Measurements from ENCODE around the gene BCHE. TPM values are rescaled to one million over a fixed set of nuclear protein-coding genes. Genes with fewer than 3 reads are reported as not detected.

The BCHE gene
- total RNA-seq, 1 donor from 2014 or later = 7.1 TPM

DNA sequence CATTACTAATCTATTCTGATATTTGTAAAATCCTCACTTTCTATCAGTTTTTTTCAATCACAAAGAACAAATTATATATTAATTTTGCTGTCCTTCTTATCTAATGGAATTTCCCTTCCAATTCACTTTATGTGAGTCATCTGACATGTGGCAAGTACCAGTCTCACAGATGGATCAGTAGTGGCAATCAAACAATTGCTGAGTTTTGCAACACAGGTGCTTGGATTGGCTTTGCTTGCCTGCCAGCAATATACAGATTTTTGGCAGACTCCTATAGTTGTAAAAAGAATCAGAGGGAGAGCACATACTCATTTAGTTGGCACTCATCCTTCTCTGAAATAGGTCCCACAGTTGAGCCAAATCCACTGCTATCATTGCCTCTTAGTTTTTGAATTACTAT lies 83.7 kb downstream of the BCHE start:
- no peaks in the 10 kb centered on the region for H3K4me1 Mint-ChIP-seq (ENCODE audit: unreplicated experiment)
- H3K4me3 Mint-ChIP-seq = no peak overlapping the region
- no peak overlapping the region for H3K27ac Mint-ChIP-seq
- no peaks in the 10 kb centered on the region for H3K9me3 Mint-ChIP-seq
- no peak for DNase-seq (ENCODE audit: extremely low spot score, unreplicated experiment)
- TF ChIP-seq, protein P1, sequence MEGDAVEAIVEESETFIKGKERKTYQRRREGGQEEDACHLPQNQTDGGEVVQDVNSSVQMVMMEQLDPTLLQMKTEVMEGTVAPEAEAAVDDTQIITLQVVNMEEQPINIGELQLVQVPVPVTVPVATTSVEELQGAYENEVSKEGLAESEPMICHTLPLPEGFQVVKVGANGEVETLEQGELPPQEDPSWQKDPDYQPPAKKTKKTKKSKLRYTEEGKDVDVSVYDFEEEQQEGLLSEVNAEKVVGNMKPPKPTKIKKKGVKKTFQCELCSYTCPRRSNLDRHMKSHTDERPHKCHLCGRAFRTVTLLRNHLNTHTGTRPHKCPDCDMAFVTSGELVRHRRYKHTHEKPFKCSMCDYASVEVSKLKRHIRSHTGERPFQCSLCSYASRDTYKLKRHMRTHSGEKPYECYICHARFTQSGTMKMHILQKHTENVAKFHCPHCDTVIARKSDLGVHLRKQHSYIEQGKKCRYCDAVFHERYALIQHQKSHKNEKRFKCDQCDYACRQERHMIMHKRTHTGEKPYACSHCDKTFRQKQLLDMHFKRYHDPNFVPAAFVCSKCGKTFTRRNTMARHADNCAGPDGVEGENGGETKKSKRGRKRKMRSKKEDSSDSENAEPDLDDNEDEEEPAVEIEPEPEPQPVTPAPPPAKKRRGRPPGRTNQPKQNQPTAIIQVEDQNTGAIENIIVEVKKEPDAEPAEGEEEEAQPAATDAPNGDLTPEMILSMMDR (conservative IDR thresholded peaks at IDR 0.05) = no peak
- no peaks in the 10 kb centered on the region for H3K27me3 Mint-ChIP-seq
- no peaks in the 10 kb centered on the region for H3K36me3 Mint-ChIP-seq

DNA sequence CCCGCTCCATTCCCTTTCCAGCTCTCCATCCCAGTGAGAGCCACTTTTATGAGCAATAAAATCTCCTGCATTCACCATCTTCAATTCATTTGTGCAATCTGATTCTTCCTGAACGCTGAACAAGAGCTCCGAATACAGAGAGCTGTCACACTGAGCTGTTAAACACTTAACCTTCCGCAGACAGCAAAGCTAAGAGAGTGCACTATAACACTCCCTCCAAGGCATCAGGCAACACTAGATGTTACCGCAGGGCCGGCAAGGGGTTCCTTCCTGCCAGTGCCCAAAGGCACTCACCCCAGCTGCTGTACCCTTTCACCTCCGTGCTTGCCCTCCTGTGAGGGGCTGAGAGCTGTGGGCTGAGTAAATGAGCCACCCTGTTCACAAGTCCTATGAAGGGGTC lies 85.6 kb downstream of the BCHE start:
- no peak overlapping the region for H3K27ac Mint-ChIP-seq
- TF ChIP-seq, protein P1 (conservative IDR thresholded peaks at IDR 0.05) = no peak
- no peaks in the 10 kb centered on the region for H3K4me1 Mint-ChIP-seq (ENCODE audit: unreplicated experiment)
- no peaks in the 10 kb centered on the region for H3K36me3 Mint-ChIP-seq
- H3K9me3 Mint-ChIP-seq = no peaks in the 10 kb centered on the region
- no peaks in the 10 kb centered on the region for H3K27me3 Mint-ChIP-seq
- H3K4me3 Mint-ChIP-seq = no peak overlapping the region
- DNase-seq (ENCODE audit: extremely low spot score, unreplicated experiment) = no peak

DNA sequence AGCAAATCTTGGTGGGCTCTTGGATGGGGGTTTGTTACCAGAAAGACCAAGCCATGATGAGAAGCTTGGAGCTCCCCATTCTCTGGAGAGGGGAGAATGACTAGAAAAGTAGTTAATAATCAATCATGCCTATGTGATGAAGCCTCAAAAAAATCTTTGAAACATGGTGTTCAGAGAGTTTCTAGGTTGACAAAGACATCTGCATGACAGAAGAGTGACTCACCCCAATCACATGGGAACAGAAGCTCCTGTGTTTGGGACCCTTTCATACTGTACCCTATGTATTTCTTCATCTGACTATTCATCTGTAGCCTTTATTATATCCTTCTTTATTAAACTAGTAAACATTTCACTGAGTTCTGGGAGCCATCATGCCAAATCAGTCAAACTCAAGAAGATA lies 87.4 kb downstream of the BCHE start:
- H3K4me1 Mint-ChIP-seq (ENCODE audit: unreplicated experiment) = no peaks in the 10 kb centered on the region
- no peak overlapping the region for H3K27ac Mint-ChIP-seq
- H3K4me3 Mint-ChIP-seq = no peak overlapping the region
- no peaks in the 10 kb centered on the region for H3K9me3 Mint-ChIP-seq
- no peak for DNase-seq (ENCODE audit: extremely low spot score, unreplicated experiment)
- TF ChIP-seq, protein P1 (conservative IDR thresholded peaks at IDR 0.05) = no peak
- H3K36me3 Mint-ChIP-seq = no peaks in the 10 kb centered on the region
- H3K27me3 Mint-ChIP-seq = no peaks in the 10 kb centered on the region

- H3K27ac Mint-ChIP-seq = no peak overlapping the region
- H3K27me3 Mint-ChIP-seq = no peaks in the 10 kb centered on the region
- no peak for DNase-seq (ENCODE audit: extremely low spot score, unreplicated experiment)
- TF ChIP-seq, protein P1 (conservative IDR thresholded peaks at IDR 0.05) = no peak
- no peaks in the 10 kb centered on the region for H3K36me3 Mint-ChIP-seq
- H3K4me1 Mint-ChIP-seq (ENCODE audit: unreplicated experiment) = no peaks in the 10 kb centered on the region
- H3K4me3 Mint-ChIP-seq = no peak overlapping the region
- H3K9me3 Mint-ChIP-seq = no peaks in the 10 kb centered on the region
These were observed 88.0 kb downstream of the BCHE start for GRCh38 chr3:165749241-165749640.

- Mint-ChIP-seq H3K9me3 (no peaks in the 10 kb centered on the region), H3K4me1 (ENCODE audit: unreplicated experiment) (no peaks in the 10 kb centered on the region)
These were observed 89.1 kb downstream of the BCHE start for GRCh38 chr3:165748094-165748493.

More at GRCh38 chr3:165748094-165748493, 89.1 kb downstream of the BCHE start:
- no peaks in the 10 kb centered on the region for H3K36me3 Mint-ChIP-seq
- no peak for DNase-seq (ENCODE audit: extremely low spot score, unreplicated experiment)
- H3K27me3 Mint-ChIP-seq = no peaks in the 10 kb centered on the region
- H3K27ac Mint-ChIP-seq = no peak overlapping the region
- TF ChIP-seq, protein P1 (conservative IDR thresholded peaks at IDR 0.05) = no peak
- H3K4me3 Mint-ChIP-seq = no peak overlapping the region

Data from type B pancreatic cell (in vitro differentiated cells).